ENCODE data around the gene NR5A1. TPM values are rescaled to one million over a fixed set of nuclear protein-coding genes. Genes with fewer than 3 reads are reported as not detected.

Gene NR5A1
- total and polyA plus RNA-seq, 2 experiments from 2014 or later = 0.21 TPM; not detected in 1

DNA sequence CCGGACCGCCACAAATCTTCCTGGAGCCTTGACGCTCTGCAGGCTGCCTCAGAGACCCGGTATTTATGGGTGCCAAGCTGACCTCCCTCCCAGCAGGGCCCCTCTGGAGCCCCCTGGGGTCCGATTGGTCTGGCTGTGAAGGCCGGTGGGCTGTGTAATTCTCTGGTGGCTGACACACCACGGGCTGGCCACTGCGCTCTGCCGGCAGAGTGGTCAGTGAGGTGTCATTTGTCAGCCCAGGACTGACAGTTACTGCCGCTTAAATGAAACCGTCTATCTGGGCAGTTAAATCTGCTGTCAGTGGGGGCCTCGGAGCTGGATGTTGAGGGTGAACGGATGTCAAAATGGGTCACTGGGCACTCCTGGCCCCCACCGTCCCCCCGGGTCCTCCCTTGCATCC, 10.7 kb downstream of the NR5A1 start (continued):
- TF ChIP-seq, protein P1, sequence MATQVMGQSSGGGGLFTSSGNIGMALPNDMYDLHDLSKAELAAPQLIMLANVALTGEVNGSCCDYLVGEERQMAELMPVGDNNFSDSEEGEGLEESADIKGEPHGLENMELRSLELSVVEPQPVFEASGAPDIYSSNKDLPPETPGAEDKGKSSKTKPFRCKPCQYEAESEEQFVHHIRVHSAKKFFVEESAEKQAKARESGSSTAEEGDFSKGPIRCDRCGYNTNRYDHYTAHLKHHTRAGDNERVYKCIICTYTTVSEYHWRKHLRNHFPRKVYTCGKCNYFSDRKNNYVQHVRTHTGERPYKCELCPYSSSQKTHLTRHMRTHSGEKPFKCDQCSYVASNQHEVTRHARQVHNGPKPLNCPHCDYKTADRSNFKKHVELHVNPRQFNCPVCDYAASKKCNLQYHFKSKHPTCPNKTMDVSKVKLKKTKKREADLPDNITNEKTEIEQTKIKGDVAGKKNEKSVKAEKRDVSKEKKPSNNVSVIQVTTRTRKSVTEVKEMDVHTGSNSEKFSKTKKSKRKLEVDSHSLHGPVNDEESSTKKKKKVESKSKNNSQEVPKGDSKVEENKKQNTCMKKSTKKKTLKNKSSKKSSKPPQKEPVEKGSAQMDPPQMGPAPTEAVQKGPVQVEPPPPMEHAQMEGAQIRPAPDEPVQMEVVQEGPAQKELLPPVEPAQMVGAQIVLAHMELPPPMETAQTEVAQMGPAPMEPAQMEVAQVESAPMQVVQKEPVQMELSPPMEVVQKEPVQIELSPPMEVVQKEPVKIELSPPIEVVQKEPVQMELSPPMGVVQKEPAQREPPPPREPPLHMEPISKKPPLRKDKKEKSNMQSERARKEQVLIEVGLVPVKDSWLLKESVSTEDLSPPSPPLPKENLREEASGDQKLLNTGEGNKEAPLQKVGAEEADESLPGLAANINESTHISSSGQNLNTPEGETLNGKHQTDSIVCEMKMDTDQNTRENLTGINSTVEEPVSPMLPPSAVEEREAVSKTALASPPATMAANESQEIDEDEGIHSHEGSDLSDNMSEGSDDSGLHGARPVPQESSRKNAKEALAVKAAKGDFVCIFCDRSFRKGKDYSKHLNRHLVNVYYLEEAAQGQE (IDR thresholded peaks at IDR 0.05; ENCODE audit: unreplicated experiment) = no peak

DNA sequence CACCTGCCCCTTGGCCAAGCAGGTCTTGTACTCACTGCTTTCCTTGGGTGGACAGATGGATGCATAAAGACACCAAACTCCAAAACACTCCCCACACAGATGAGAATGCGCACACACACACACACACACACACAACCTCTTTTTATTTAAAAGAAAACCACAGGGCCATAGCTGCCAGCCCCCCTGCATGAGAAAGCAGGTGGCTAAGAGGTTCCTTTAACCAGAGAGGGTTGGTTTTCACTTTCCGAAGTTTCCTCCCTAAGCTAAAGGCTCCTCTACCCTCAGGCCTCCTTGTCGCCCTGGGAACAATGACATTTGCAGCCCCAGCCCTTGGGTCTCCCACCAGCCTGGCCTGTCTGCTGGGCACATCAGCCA, 11.1 kb downstream of the NR5A1 start:
- no peak overlapping the region for H3K27ac Mint-ChIP-seq
- Histone ChIP-seq H4K20me1 (replicated peaks; ENCODE audit: insufficient read depth) (no peaks in the 10 kb centered on the region), H3K27me3 (ENCODE audit: insufficient read depth) (peaks cover 4% of the 10 kb centered on the region), H2AFZ (no peak overlapping the region), H3K9me2 (ENCODE audit: insufficient read depth) (no peaks in the 10 kb centered on the region), H3K79me2 (replicated peaks; ENCODE audit: insufficient read depth) (no peaks in the 10 kb centered on the region), H3K27ac (ENCODE audit: low read depth) (no peak overlapping the region), H3K36me3 (ENCODE audit: insufficient read depth) (no peaks in the 10 kb centered on the region), H3K4me1 (ENCODE audit: insufficient read depth) (no peaks in the 10 kb centered on the region), H3K4me3 (no peak overlapping the region), H3K4me2 (no peak overlapping the region), H3F3A (replicated peaks; ENCODE audit: low read depth) (no peaks in the 10 kb centered on the region)
- DNase-seq (ENCODE audit: low spot score) = no peak
- no peak overlapping the region for H3K4me3 Mint-ChIP-seq
- H3K9me3 Mint-ChIP-seq = no peaks in the 10 kb centered on the region
- H3K36me3 Mint-ChIP-seq (ENCODE audit: low read depth) = no peaks in the 10 kb centered on the region; the same call in 2 of the 3 replicates
- TF ChIP-seq ZNF114 (CRISPR knock-in tag; IDR thresholded peaks at IDR 0.05) = no peak
- TF ChIP-seq EZH2phosphoT487 (IDR thresholded peaks at IDR 0.05; ENCODE audit: unreplicated experiment) = no peak
- TF ChIP-seq STAT1 (IDR thresholded peaks at IDR 0.05; ENCODE audit: unreplicated experiment) = no peak
- TF ChIP-seq EZH2 (IDR thresholded peaks at IDR 0.05; ENCODE audit: low read depth, unreplicated experiment) = no peak
- TF ChIP-seq NANOG (IDR thresholded peaks at IDR 0.05; ENCODE audit: borderline replicate concordance) = no peak
- TF ChIP-seq, protein P2, sequence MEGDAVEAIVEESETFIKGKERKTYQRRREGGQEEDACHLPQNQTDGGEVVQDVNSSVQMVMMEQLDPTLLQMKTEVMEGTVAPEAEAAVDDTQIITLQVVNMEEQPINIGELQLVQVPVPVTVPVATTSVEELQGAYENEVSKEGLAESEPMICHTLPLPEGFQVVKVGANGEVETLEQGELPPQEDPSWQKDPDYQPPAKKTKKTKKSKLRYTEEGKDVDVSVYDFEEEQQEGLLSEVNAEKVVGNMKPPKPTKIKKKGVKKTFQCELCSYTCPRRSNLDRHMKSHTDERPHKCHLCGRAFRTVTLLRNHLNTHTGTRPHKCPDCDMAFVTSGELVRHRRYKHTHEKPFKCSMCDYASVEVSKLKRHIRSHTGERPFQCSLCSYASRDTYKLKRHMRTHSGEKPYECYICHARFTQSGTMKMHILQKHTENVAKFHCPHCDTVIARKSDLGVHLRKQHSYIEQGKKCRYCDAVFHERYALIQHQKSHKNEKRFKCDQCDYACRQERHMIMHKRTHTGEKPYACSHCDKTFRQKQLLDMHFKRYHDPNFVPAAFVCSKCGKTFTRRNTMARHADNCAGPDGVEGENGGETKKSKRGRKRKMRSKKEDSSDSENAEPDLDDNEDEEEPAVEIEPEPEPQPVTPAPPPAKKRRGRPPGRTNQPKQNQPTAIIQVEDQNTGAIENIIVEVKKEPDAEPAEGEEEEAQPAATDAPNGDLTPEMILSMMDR (conservative IDR thresholded peaks at IDR 0.05; ENCODE audit: low read depth in 2 of 2) = no peak
- TF ChIP-seq, protein P1 (IDR thresholded peaks at IDR 0.05; ENCODE audit: unreplicated experiment) = no peak
- TF ChIP-seq JUNB (IDR thresholded peaks at IDR 0.05; ENCODE audit: unreplicated experiment) = no peak
- TF ChIP-seq, protein P3, sequence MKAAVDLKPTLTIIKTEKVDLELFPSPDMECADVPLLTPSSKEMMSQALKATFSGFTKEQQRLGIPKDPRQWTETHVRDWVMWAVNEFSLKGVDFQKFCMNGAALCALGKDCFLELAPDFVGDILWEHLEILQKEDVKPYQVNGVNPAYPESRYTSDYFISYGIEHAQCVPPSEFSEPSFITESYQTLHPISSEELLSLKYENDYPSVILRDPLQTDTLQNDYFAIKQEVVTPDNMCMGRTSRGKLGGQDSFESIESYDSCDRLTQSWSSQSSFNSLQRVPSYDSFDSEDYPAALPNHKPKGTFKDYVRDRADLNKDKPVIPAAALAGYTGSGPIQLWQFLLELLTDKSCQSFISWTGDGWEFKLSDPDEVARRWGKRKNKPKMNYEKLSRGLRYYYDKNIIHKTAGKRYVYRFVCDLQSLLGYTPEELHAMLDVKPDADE (IDR thresholded peaks at IDR 0.05) = no peak
- no peak for ATAC-seq
- H3K4me1 Mint-ChIP-seq = peaks cover 6% of the 10 kb centered on the region
- peaks cover 9% of the 10 kb centered on the region for H3K27me3 Mint-ChIP-seq (ENCODE audit: insufficient read depth, low read depth, poor library complexity)

All from GM23338 (cell line).